Hepatocyte (in vitro differentiated cells): ENCODE data around the gene JAKMIP1. TPM values are rescaled to one million over a fixed set of nuclear protein-coding genes. Genes with fewer than 3 reads are reported as not detected.

Source experiments
- DNase-seq: peaks from one replicate; pipeline ENCODE4 v3.0.0-alpha.2; 2016; ENCODE audit warnings: low spot score
- H2AFZ ChIP-seq: fragments of 200-600 bp; sonication (generic); 2 replicates; pipeline ENCODE4 v1.6.0; 2016; ENCODE audit warnings: antibody characterized with exemption, mild to moderate bottlenecking
- H3K27ac ChIP-seq: fragments of 200-600 bp; sonication (generic); 2 replicates; pipeline ENCODE4 v1.5.1; 2016; ENCODE audit warnings: mild to moderate bottlenecking
- H3K27me3 ChIP-seq: fragments of 200-600 bp; sonication (generic); 2 replicates; pipeline ENCODE4 v1.6.1; 2016
- H3K36me3 ChIP-seq: fragments of 200-600 bp; sonication (generic); replicated peaks from 2 replicates; pipeline ENCODE4 v1.5.1; 2016; ENCODE audit warnings: low read depth; ENCODE audit not compliant: insufficient read depth
- H3K4me1 ChIP-seq: fragments of 200-600 bp; sonication (generic); 2 replicates; pipeline ENCODE4 v1.5.1; 2016; ENCODE audit warnings: mild to moderate bottlenecking, moderate library complexity; ENCODE audit not compliant: insufficient read depth
- H3K4me2 ChIP-seq: fragments of 200-600 bp; sonication (generic); 2 replicates; pipeline ENCODE4 v1.6.0; 2016
- H3K4me3 ChIP-seq: fragments of 200-600 bp; sonication (generic); 2 replicates; pipeline ENCODE4 v1.5.1; 2016; ENCODE audit warnings: mild to moderate bottlenecking
- H3K79me2 ChIP-seq: fragments of 200-600 bp; sonication (generic); 2 replicates; pipeline ENCODE4 v1.6.0; 2017; ENCODE audit warnings: mild to moderate bottlenecking
- H3K9me2 ChIP-seq: fragments of 200-600 bp; sonication (generic); replicated peaks from 2 replicates; pipeline ENCODE4 v1.6.0; 2017; ENCODE audit warnings: mild to moderate bottlenecking; ENCODE audit not compliant: insufficient read depth
- H3K9me3 ChIP-seq: fragments of 200-600 bp; sonication (generic); 2 replicates; pipeline ENCODE4 v1.5.1; 2016; ENCODE audit warnings: low read depth, mild to moderate bottlenecking
- H4K20me1 ChIP-seq: fragments of 200-600 bp; sonication (generic); 2 replicates; pipeline ENCODE4 v1.6.0; 2016; ENCODE audit warnings: mild to moderate bottlenecking; ENCODE audit not compliant: insufficient read depth, poor library complexity, severe bottlenecking
- EZH2 ChIP-seq: fragments of 200-600 bp; sonication (generic); IDR thresholded peaks from 2 replicates; pipeline ENCODE4 v1.6.1; 2016; ENCODE audit warnings: antibody characterized with exemption, mild to moderate bottlenecking, borderline replicate concordance
- EZH2phosphoT487 ChIP-seq: fragments of 200-600 bp; sonication (generic); IDR thresholded peaks from one replicate; pipeline ENCODE4 v1.6.1; 2018; ENCODE audit warnings: antibody characterized with exemption, mild to moderate bottlenecking, low read depth, moderate library complexity; ENCODE audit not compliant: unreplicated experiment, severe bottlenecking
- WGBS: methylation state at CpG from one replicate; pipeline ENCODE4 v1.1.6; 2016; ENCODE audit warnings: low lambda C conversion rate; ENCODE audit errors: missing lambda C conversion rate; 5-methylcytosine and 5-hydroxymethylcytosine counted together
- polyA plus RNA-seq: library from polyadenylated mRNA; unstranded; fragments of >200 nt; fragmentation: Nextera tagmentation; extraction: Ambion mirVana; gene quantifications from 2 replicates; pipeline ENCODE4 v1.2.1, GENCODE V29; 2016
- total RNA-seq: library from RNA; depleted of rRNA; stranded (reverse); fragments of >200 nt; gene quantifications from 2 replicates; pipeline ENCODE4 v1.2.3, GENCODE V29; 2014
- TF ChIP-seq, protein P1 (sequence below): fragments of 200-600 bp; sonication (generic); IDR thresholded peaks from 2 replicates; pipeline ENCODE4 v1.5.1; 2016; ENCODE audit warnings: antibody characterized with exemption, mild to moderate bottlenecking; ENCODE audit not compliant: poor library complexity

Gene JAKMIP1
- total and polyA plus RNA-seq, 2 experiments from 2014 or later = not detected

DNA sequence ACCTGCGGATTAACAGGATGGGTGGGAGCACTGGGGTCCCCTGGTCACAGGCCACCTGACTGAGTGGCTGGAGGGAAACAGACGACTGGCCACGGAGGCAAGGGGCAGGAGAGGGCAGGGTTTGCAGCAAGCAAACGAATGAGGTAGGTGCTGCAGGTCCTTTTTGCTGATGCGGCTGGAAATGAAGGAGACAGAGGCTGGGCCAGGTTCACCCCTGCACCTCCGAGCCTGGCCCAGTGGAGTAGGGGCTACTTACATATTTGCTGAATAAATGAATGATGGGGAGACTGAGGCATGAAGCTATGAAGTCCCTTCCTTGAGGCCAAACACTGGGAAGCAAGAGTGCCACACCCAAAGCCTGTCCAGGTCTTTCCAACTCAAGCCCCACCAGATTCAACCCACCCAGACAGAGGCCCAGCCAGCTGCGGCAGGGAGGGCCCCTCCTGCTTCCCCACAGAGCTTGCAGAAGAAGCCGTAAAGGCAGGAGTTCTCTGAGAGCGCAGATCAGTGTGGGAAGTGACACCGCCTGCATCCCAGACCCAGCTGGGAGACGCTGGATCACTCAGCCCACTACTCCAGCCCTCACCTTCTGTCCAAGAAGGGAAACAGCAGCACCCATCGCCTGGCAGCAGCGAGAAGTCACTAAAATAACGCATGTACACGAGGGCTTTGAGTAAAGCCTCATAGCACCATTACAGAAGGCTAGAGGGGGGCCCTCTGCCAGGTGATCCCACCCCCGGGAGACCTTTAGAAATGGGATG, 146.0 kb downstream of the JAKMIP1 start:
- Histone ChIP-seq H3K36me3 (no peaks in the 10 kb centered on the region), H4K20me1 (no peaks in the 10 kb centered on the region), H3K27ac (no peak overlapping the region), H3K9me3 (no peaks in the 10 kb centered on the region), H3K27me3 (no peaks in the 10 kb centered on the region), H3K4me3 (no peak overlapping the region), H3K79me2 (no peaks in the 10 kb centered on the region), H3K4me2 (no peak overlapping the region), H3K4me1 (no peaks in the 10 kb centered on the region), H3K9me2 (no peaks in the 10 kb centered on the region), H2AFZ (no peak overlapping the region)
- TF ChIP-seq, protein P1, sequence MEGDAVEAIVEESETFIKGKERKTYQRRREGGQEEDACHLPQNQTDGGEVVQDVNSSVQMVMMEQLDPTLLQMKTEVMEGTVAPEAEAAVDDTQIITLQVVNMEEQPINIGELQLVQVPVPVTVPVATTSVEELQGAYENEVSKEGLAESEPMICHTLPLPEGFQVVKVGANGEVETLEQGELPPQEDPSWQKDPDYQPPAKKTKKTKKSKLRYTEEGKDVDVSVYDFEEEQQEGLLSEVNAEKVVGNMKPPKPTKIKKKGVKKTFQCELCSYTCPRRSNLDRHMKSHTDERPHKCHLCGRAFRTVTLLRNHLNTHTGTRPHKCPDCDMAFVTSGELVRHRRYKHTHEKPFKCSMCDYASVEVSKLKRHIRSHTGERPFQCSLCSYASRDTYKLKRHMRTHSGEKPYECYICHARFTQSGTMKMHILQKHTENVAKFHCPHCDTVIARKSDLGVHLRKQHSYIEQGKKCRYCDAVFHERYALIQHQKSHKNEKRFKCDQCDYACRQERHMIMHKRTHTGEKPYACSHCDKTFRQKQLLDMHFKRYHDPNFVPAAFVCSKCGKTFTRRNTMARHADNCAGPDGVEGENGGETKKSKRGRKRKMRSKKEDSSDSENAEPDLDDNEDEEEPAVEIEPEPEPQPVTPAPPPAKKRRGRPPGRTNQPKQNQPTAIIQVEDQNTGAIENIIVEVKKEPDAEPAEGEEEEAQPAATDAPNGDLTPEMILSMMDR = no peak
- TF ChIP-seq EZH2 (no peak), EZH2phosphoT487 (no peak)
- WGBS = 72% methylated on average over 16 of the region's 16 CpGs
- DNase-seq = no peak

DNA sequence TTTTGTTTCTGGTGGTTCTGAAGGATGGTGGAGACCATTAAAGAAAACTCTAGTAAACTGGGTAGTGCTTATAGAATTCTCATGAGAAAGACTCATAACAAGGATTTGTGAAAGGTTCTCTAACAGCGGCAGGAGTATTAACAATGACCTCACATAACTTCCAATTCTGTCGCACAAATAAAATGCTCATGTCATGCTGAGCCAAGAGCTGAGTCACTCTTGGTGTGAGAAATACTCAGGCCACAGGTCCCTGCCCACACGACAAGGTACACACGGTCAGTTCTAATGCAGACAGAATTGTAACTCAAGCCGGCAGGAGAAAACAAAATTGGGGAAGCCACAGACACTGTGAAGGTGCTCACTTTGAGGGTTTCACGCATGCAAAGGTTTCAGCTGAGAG, 147.7 kb downstream of the JAKMIP1 start:
- no peak for TF ChIP-seq EZH2
- TF ChIP-seq, protein P1 = no peak
- no peak for TF ChIP-seq EZH2phosphoT487
- H3K4me2 ChIP-seq = no peak overlapping the region
- peaks cover 10% of the 10 kb centered on the region for H3K27me3 ChIP-seq
- H3K9me2 ChIP-seq = no peaks in the 10 kb centered on the region
- no peaks in the 10 kb centered on the region for H3K79me2 ChIP-seq
- DNase-seq = no peak
- WGBS = 77% methylated on average over 6 of the region's 6 CpGs
- no peaks in the 10 kb centered on the region for H3K4me1 ChIP-seq
- H3K27ac ChIP-seq = no peak overlapping the region
- no peak overlapping the region for H2AFZ ChIP-seq
- no peaks in the 10 kb centered on the region for H3K9me3 ChIP-seq
- H3K4me3 ChIP-seq = no peak overlapping the region
- H3K36me3 ChIP-seq = no peaks in the 10 kb centered on the region
- H4K20me1 ChIP-seq = no peaks in the 10 kb centered on the region

- 79% methylated on average over 17 of the region's 17 CpGs for WGBS
- no peak overlapping the region for H3K4me3 ChIP-seq
- H2AFZ ChIP-seq = no peak overlapping the region
- no peak for DNase-seq
- H3K36me3 ChIP-seq = no peaks in the 10 kb centered on the region
- H3K79me2 ChIP-seq = no peaks in the 10 kb centered on the region
- H3K27ac ChIP-seq = no peak overlapping the region
- peaks cover 11% of the 10 kb centered on the region for H3K27me3 ChIP-seq
- H3K9me2 ChIP-seq = no peaks in the 10 kb centered on the region
- no peaks in the 10 kb centered on the region for H3K9me3 ChIP-seq
- H3K4me2 ChIP-seq = no peak overlapping the region
- no peaks in the 10 kb centered on the region for H3K4me1 ChIP-seq
- TF ChIP-seq EZH2 = no peak
- no peak for TF ChIP-seq EZH2phosphoT487
- TF ChIP-seq, protein P1 = no peak
- H4K20me1 ChIP-seq = no peaks in the 10 kb centered on the region
Measured at GRCh38 chr4:6050551-6050950, 149.8 kb downstream of the JAKMIP1 start.
